SU-DHL-6 (cell line): ENCODE data around the gene KCNJ1.

Experiments used
- H2AFZ ChIP-seq: fragments of 200-600 bp; sonication (generic); 2 replicates; pipeline ENCODE4 v1.6.1; 2014; ENCODE audit warnings: low read depth, mild to moderate bottlenecking, moderate library complexity, mixed read lengths, antibody characterized with exemption, low read length; ENCODE audit not compliant: severe bottlenecking
- H3F3A ChIP-seq: fragments of 200-600 bp; shearing (Covaris generic); 2 replicates; pipeline ENCODE4 v1.6.0; 2016; ENCODE audit warnings: antibody characterized with exemption, mild to moderate bottlenecking; ENCODE audit not compliant: insufficient read depth
- H3K27ac ChIP-seq: fragments of 200-600 bp; sonication (generic); 2 replicates; pipeline ENCODE4 v1.5.1; 2016; ENCODE audit warnings: low read depth, mild to moderate bottlenecking, low read length, moderate library complexity, mixed read lengths
- H3K27me3 ChIP-seq: fragments of 200-600 bp; sonication (generic), shearing (Covaris generic); 2 replicates; pipeline ENCODE4 v1.6.0; 2014; ENCODE audit warnings: mild to moderate bottlenecking, low read length
- H3K36me3 ChIP-seq: fragments of 200-600 bp; sonication (generic); 2 replicates; pipeline ENCODE4 v1.6.1; 2014; ENCODE audit warnings: mild to moderate bottlenecking, low read length, mixed read lengths
- H3K4me2 ChIP-seq: fragments of 300-600, 200-600 bp; shearing (Covaris generic), sonication (generic); 2 replicates; pipeline ENCODE4 v1.6.0; 2014; ENCODE audit warnings: low read length, low read depth, mild to moderate bottlenecking; ENCODE audit not compliant: poor library complexity, severe bottlenecking
- H3K4me3 ChIP-seq: fragments of 200-600 bp; sonication (generic); 2 replicates; pipeline ENCODE4 v1.5.1; 2014; ENCODE audit warnings: antibody characterized with exemption, low read length, mild to moderate bottlenecking, mixed read lengths; ENCODE audit not compliant: insufficient read depth, poor library complexity, severe bottlenecking
- H3K79me2 ChIP-seq: fragments of 200-600 bp; sonication (generic); 2 replicates; pipeline ENCODE4 v1.6.1; 2014; ENCODE audit warnings: mild to moderate bottlenecking, low read length, moderate library complexity; ENCODE audit not compliant: insufficient read depth
- H3K9ac ChIP-seq: fragments of 200-600 bp; sonication (generic); 2 replicates; pipeline ENCODE4 v1.7.0; 2014; ENCODE audit warnings: mild to moderate bottlenecking, low read length
- H3K9me2 ChIP-seq: fragments of 200-600 bp; sonication (generic); replicated peaks from 2 replicates; pipeline ENCODE4 v1.6.1; 2014; ENCODE audit warnings: low read length; ENCODE audit not compliant: insufficient read depth
- H3K9me3 ChIP-seq: fragments of 200-600 bp; sonication (generic); 2 replicates; pipeline ENCODE4 v1.6.1; 2014; ENCODE audit warnings: low read length, mixed read lengths; ENCODE audit not compliant: insufficient read depth
- H4K20me1 ChIP-seq: fragments of 200-600 bp; sonication (generic); 2 replicates; pipeline ENCODE4 v1.6.1; 2014; ENCODE audit warnings: low read depth, mild to moderate bottlenecking, antibody characterized with exemption, low read length, moderate library complexity, mixed read lengths
- EZH2phosphoT487 ChIP-seq: fragments of 200-600 bp; sonication (generic), shearing (Covaris generic); conservative IDR thresholded peaks from 2 replicates; pipeline ENCODE4 v1.6.1; 2018; ENCODE audit warnings: mild to moderate bottlenecking, antibody characterized with exemption, low read length, moderate library complexity, mixed read lengths
- TF ChIP-seq, protein P1 (sequence below): fragments of 200-600 bp; sonication (generic); IDR thresholded peaks from one replicate; pipeline ENCODE4 v1.5.1; 2017; ENCODE audit warnings: antibody characterized with exemption, mild to moderate bottlenecking, low read length, moderate library complexity; ENCODE audit not compliant: insufficient read depth, poor library complexity, severe bottlenecking

KCNJ1 gene

DNA sequence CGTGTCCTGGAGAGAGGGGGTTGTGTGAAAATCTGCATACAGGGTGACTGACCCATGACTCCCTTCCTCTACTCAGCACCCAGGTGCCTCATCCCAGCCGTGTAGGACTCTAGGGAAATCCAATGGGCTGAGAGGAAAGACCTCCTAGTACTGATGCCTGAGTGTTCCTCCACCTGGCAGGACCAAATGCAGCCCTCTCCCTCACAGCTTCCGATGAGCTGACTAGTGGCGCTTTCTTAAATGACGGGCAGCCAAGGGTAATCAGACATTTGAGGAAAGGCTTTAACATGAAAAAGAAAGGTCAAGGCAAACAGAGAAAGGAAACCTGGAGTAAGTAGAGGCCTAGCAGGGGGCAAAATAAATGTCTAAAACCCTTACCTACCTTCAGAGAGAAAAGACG lies 5.0 kb upstream of the KCNJ1 start:
- Histone ChIP-seq H3K27me3 (no peaks in the 10 kb centered on the region), H3K9me3 (no peaks in the 10 kb centered on the region), H3K27ac (no peak overlapping the region), H4K20me1 (no peaks in the 10 kb centered on the region), H3K4me2 (no peak overlapping the region), H3K9ac (no peak overlapping the region), H3K4me3 (no peak overlapping the region), H3K36me3 (no peaks in the 10 kb centered on the region), H3K79me2 (no peaks in the 10 kb centered on the region), H3F3A (no peaks in the 10 kb centered on the region), H3K9me2 (no peaks in the 10 kb centered on the region), H2AFZ (no peak overlapping the region)
- no peak for TF ChIP-seq EZH2phosphoT487
- TF ChIP-seq, protein P1, sequence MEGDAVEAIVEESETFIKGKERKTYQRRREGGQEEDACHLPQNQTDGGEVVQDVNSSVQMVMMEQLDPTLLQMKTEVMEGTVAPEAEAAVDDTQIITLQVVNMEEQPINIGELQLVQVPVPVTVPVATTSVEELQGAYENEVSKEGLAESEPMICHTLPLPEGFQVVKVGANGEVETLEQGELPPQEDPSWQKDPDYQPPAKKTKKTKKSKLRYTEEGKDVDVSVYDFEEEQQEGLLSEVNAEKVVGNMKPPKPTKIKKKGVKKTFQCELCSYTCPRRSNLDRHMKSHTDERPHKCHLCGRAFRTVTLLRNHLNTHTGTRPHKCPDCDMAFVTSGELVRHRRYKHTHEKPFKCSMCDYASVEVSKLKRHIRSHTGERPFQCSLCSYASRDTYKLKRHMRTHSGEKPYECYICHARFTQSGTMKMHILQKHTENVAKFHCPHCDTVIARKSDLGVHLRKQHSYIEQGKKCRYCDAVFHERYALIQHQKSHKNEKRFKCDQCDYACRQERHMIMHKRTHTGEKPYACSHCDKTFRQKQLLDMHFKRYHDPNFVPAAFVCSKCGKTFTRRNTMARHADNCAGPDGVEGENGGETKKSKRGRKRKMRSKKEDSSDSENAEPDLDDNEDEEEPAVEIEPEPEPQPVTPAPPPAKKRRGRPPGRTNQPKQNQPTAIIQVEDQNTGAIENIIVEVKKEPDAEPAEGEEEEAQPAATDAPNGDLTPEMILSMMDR: no peak

DNA sequence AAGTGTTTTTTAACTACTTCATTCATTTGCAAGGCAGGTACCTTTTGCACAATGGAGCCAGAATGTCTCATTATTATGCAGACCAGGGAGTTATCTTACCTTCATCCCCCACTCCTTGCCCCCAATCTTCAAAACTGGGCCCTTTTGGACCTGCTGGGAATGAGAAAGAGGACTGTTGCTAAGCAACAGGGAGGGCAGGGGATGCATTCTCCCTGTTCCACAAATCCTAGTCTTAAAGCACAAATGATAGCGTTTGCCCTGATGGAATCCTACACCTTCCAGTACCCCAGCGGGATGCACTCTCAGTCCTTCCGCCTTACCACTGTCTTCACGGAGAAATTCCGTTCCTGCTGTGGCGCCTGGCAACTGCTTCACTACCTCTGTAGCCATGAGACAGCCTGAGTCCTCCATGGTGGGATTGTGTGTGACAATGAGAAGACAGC lies 4.1 kb upstream of the KCNJ1 start:
- Histone ChIP-seq H3K9me2 (no peaks in the 10 kb centered on the region), H3K36me3 (no peaks in the 10 kb centered on the region), H3K9me3 (no peaks in the 10 kb centered on the region), H3K4me3 (no peak overlapping the region), H3K27me3 (no peaks in the 10 kb centered on the region), H4K20me1 (no peaks in the 10 kb centered on the region), H3F3A (no peaks in the 10 kb centered on the region), H3K79me2 (no peaks in the 10 kb centered on the region), H3K9ac (no peak overlapping the region), H3K27ac (no peak overlapping the region), H3K4me2 (no peak overlapping the region), H2AFZ (no peak overlapping the region)
- TF ChIP-seq EZH2phosphoT487: no peak
- TF ChIP-seq, protein P1: no peak

DNA sequence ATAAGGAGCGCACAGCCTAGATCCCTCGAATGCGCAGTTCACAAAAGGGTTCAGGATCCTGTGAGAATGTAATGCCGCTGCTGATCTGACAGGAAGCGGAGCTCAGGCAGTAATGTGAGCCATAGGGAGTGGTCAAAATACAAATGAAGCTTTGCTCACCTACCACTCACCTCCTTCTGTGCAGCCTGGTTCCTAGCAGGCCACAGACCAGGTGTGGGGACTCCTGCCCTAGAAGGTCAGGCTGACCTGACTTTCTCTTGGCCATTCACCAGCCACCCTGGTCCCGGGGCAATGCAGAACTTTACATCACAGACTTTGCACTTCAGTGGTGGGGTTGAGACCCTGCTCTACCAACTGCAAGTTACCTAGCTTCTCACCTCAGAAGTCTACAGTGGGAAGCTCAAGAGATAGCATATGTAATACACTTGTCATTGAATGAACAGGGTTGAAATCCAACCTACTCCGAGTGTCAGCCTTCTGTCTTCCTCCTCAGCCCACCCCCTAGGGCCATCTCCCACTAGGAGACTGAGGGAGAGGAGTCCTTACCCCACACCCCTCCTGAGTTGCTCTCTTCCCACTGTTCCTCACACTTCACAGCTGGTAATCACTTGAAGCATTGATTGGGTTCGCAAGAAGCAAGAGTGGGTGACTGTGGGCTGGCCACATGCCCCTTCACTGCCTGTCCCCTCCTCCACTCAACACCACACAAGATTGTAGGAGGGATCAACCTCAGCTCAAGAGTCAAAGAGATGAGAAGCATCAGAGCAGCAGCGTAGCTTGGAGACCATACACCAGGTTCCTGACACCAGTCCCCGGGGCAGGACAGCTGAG lies 2.0 kb upstream of the KCNJ1 start:
- TF ChIP-seq EZH2phosphoT487: no peak
- TF ChIP-seq, protein P1: no peak
- Histone ChIP-seq H3K27me3 (no peaks in the 10 kb centered on the region), H2AFZ (no peak overlapping the region), H3K9me2 (no peaks in the 10 kb centered on the region), H3K79me2 (no peaks in the 10 kb centered on the region), H3K4me2 (no peak overlapping the region), H4K20me1 (no peaks in the 10 kb centered on the region), H3K27ac (no peak overlapping the region), H3K36me3 (no peaks in the 10 kb centered on the region), H3K9ac (no peak overlapping the region), H3K4me3 (no peak overlapping the region), H3K9me3 (no peaks in the 10 kb centered on the region), H3F3A (no peaks in the 10 kb centered on the region)
